Activated T-helper 1 cell treated with anti-CD3 and anti-CD28 coated beads, Interleukin-12 subunit alpha, Interleukin-12 subunit beta, Interleukin-2, Interleukin-4 antibody, amounts not matched to agents 30 ng/mL and 10 ng/mL and 1 ng/mL, durations not matched to agents 14 hours and 24 hours and 36 hours (primary cell): ENCODE data around the gene TMEM184C. TPM values are rescaled to one million over a fixed set of nuclear protein-coding genes. Genes with fewer than 3 reads are reported as not detected.

Source experiments
- total RNA-seq: library from RNA; stranded (reverse); gene quantifications from 2 replicates; pipeline ENCODE4 v1.2.3, GENCODE V29; 2022

TMEM184C gene
- total RNA-seq, 1 donor from 2014 or later: 21.6 TPM

Other genes with a start within 250 kb of the TMEM184C start
- not detected in 2 replicates for gene EDNRA, start 136.3 kb upstream of the TMEM184C start, total RNA-seq
- 6.8 and 7.4 TPM in 2 replicates for gene PRMT9, start 66.8 kb downstream of the TMEM184C start, total RNA-seq
- gene ARHGAP10, start 114.7 kb downstream of the TMEM184C start, total RNA-seq: 7.4 and 8.6 TPM in 2 replicates